Mesodermal cell (in vitro differentiated cells): ENCODE results near the gene BEST4.
"Not testable (repeated sequence)": the region's sequence is repeated elsewhere in the genome, so short reads cannot be mapped to it uniquely, and the experiment has no call there.

Experiments used
- H3K27ac ChIP-seq: 2 replicates; pipeline ENCODE4 v1.7.0; 2013; ENCODE audit warnings: mild to moderate bottlenecking, low read depth, low read length, moderate library complexity; ENCODE audit not compliant: severe bottlenecking
- H3K36me3 ChIP-seq: 2 replicates; pipeline ENCODE4 v1.7.1; 2013; ENCODE audit warnings: mild to moderate bottlenecking, low read length, moderate library complexity; ENCODE audit not compliant: control insufficient read depth, insufficient read depth
- H3K4me1 ChIP-seq: one replicate; pipeline ENCODE4 v1.7.1; 2013; ENCODE audit warnings: mild to moderate bottlenecking, low read length; ENCODE audit not compliant: insufficient read depth, control insufficient read depth, poor library complexity, severe bottlenecking
- H3K4me3 ChIP-seq: 2 replicates; pipeline ENCODE4 v1.7.0; 2013; ENCODE audit warnings: low read length, control low read depth, mild to moderate bottlenecking; ENCODE audit not compliant: insufficient read depth, poor library complexity, severe bottlenecking; ENCODE audit errors: extremely low read depth
- H3K9me3 ChIP-seq: 2 replicates; pipeline ENCODE4 v1.7.1; 2013; ENCODE audit warnings: mild to moderate bottlenecking, low read length, moderate library complexity; ENCODE audit not compliant: control insufficient read depth
- WGBS, 2 experiments: methylation state at CpG; one replicate each; pipeline ENCODE4 v1.1.5; 2013; ENCODE audit warnings: missing lambda C conversion rate in 2 of 2; ENCODE audit not compliant: insufficient coverage in 2 of 2; 5-methylcytosine and 5-hydroxymethylcytosine counted together

Gene BEST4

GRCh38 chr1:44827197-44828002 is 39.4 kb upstream of the BEST4 start:
- H3K4me1 ChIP-seq, result no peaks in the 10 kb centered on the region
- 93 to 94% methylated on average over 24 to 26 of the region's 28 CpGs for WGBS, 2 experiments

GRCh38 chr1:44826375-44827196 is 38.6 kb upstream of the BEST4 start:
- no peaks in the 10 kb centered on the region for H3K36me3 ChIP-seq
- H3K4me3 ChIP-seq, result no peak overlapping the region
- 85 to 88% methylated on average over 15 to 21 of the region's 24 CpGs for WGBS, 2 experiments

More at GRCh38 chr1:44827197-44828002, 39.4 kb upstream of the BEST4 start:
- H3K36me3 ChIP-seq, result no peaks in the 10 kb centered on the region
- H3K9me3 ChIP-seq, result no peaks in the 10 kb centered on the region
- H3K27ac ChIP-seq, result no peak overlapping the region
- no peak overlapping the region for H3K4me3 ChIP-seq

DNA sequence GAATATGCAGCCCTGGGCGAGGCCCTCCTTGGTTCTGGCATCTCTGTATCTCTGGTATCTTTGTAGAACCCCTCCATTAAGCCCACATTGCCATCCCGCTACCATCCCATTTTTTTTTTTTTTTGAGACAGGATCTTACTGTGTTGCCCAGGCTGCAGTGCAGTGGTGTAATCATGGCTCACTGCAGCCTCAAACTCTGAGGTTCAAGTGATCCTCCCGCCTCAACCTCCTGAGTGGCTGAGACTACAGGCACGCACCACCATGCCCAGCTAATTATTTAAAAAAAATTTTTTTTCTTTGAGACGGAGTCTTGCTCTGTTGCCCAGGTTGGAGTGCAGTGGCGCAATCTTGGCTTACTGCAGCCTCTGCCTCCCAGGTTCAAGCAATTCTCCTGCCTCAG is 36.4 kb upstream of the BEST4 start:
- not testable (repeated sequence) for H3K9me3 ChIP-seq, H3K4me3 ChIP-seq, H3K36me3 ChIP-seq, H3K4me1 ChIP-seq, H3K27ac ChIP-seq
- 97% methylated on average over 4 to 5 of the region's 6 CpGs for WGBS, 2 experiments

More at GRCh38 chr1:44826375-44827196, 38.6 kb upstream of the BEST4 start:
- Histone ChIP-seq H3K4me1 (no peaks in the 10 kb centered on the region), H3K27ac (no peak overlapping the region), H3K9me3 (no peaks in the 10 kb centered on the region)

- no peaks in the 10 kb centered on the region for H3K4me1 ChIP-seq
- no peaks in the 10 kb centered on the region for H3K9me3 ChIP-seq
- H3K4me3 ChIP-seq, result no peak overlapping the region
- H3K27ac ChIP-seq, result no peak overlapping the region
- no peaks in the 10 kb centered on the region for H3K36me3 ChIP-seq
- WGBS, 2 experiments, result 95 to 97% methylated on average over 9 to 14 of the region's 15 CpGs
Observed at GRCh38 chr1:44822981-44823451, 35.0 kb upstream of the BEST4 start.

DNA sequence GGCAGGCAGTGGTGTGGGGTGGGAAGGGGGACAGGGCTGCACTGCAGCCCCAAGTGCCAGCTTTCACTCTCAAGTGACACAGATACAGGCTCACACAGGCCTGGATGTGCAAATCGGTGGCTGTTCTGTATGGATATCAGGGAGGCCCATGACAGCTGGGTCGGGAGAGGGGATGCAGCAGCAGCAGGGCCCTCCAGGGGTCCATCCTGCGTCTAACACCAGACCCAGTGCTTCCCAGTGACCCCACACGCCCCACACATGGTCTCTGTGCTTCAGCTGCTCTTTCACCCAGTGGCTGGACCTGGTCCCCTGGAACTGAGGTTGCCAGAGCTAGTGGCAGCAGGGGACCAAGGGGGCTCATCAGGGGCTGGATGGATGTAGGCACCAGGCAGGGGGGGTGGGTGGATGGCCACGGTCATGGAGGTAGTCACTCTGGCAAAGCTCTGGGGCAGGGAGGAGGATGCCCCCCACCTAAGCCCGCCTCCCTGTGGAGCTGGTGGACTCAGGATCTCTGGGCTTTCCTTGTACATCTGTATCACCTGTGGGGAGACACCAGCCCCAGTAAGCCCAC is 34.2 kb upstream of the BEST4 start:
- no peaks in the 10 kb centered on the region for H3K9me3 ChIP-seq
- no peak overlapping the region for H3K4me3 ChIP-seq
- no peak overlapping the region for H3K27ac ChIP-seq
- H3K36me3 ChIP-seq, result no peaks in the 10 kb centered on the region
- no peaks in the 10 kb centered on the region for H3K4me1 ChIP-seq
- 90 to 100% methylated on average over 3 to 6 of the region's 6 CpGs for WGBS, 2 experiments

GRCh38 chr1:44821240-44821715 is 33.3 kb upstream of the BEST4 start:
- no peaks in the 10 kb centered on the region for H3K4me1 ChIP-seq
- 92 to 97% methylated on average over 6 to 8 of the region's 9 CpGs for WGBS, 2 experiments
- no peak overlapping the region for H3K27ac ChIP-seq
- no peak overlapping the region for H3K4me3 ChIP-seq
- no peaks in the 10 kb centered on the region for H3K9me3 ChIP-seq
- H3K36me3 ChIP-seq, result peaks cover 4% of the 10 kb centered on the region

DNA sequence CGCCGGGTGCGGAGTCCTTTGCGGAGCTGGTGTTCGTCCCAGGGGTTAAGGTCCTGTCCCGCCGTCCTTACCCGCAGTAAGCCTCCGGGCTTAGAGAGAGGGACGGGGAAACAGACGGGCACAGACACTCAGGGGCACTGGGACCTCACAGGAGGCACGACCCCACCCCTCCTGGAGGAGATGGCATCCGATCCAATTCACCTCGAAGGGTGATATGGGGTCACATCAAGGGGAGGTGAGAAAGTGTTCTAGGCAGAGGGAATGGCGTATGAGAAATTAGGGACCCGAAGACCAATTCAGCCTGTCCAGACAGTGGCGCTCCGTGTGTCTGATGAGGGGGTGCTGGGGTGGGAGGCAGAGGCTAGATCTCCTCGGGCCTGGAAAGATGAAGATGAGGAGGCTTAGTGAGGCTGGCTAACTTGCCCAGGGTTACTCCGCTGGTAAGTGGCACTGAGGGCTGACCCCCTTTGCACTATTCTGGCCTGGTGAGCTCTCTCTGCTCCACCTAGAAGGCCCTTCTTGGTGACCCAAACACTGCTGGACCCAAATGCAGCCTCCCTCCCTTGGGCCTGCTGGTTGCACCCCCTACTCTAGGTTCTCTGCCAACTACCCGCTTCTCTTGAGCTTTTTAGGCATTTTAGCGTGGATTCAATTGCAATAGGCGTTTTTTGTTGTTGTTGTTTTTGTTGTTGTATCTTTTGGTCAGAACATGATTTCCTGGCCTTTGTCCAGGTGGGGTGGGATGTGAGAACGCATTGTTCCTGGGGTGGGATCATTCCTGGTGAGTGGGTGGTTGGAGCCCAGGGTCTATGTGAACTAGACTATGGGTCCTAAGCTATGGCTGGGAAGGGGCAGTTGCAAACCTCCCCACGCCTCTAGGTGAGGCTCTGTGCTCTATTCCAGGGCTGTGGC is 32.6 kb upstream of the BEST4 start:
- H3K36me3 ChIP-seq, result peaks cover 9% of the 10 kb centered on the region
- H3K4me3 ChIP-seq, result peak overlapping the region; percentile 18
- WGBS, 2 experiments, result 51 to 54% methylated on average over 16 to 23 of the region's 25 CpGs
- peak overlapping the region; percentile 99 for H3K27ac ChIP-seq
- no peaks in the 10 kb centered on the region for H3K4me1 ChIP-seq
- no peaks in the 10 kb centered on the region for H3K9me3 ChIP-seq

GRCh38 chr1:44819608-44820327 is 31.8 kb upstream of the BEST4 start:
- 1 to 3% methylated on average over 23 to 28 of the region's 33 CpGs for WGBS, 2 experiments
- peak overlapping the region; percentile 18 for H3K4me3 ChIP-seq
- H3K27ac ChIP-seq, result peak overlapping the region; percentile 99
- peaks cover 17% of the 10 kb centered on the region for H3K36me3 ChIP-seq
- peaks cover 4% of the 10 kb centered on the region for H3K4me1 ChIP-seq
- no peaks in the 10 kb centered on the region for H3K9me3 ChIP-seq

GRCh38 chr1:44819196-44819607 is 31.2 kb upstream of the BEST4 start:
- peaks cover 4% of the 10 kb centered on the region for H3K4me1 ChIP-seq
- WGBS, 2 experiments, result 28% methylated on average over 9 to 10 of the region's 13 CpGs
- peak overlapping the region; percentile 12 for H3K4me3 ChIP-seq
- peaks cover 21% of the 10 kb centered on the region for H3K36me3 ChIP-seq
- H3K27ac ChIP-seq, result peak overlapping the region; percentile 99
- H3K9me3 ChIP-seq, result no peaks in the 10 kb centered on the region
